GM18867 (cell line): ENCODE data around the gene PKNOX1.
"Not testable (repeated sequence)": the region's sequence is repeated elsewhere in the genome, so short reads cannot be mapped to it uniquely, and the experiment has no call there.

Experiments used
- ATAC-seq: cut with Tn5 transposase; IDR thresholded peaks from one replicate; pipeline ENCODE4 v1.9.1; 2021; ENCODE audit warnings: mild to moderate bottlenecking, moderate library complexity; ENCODE audit not compliant: unreplicated experiment

Gene PKNOX1

DNA sequence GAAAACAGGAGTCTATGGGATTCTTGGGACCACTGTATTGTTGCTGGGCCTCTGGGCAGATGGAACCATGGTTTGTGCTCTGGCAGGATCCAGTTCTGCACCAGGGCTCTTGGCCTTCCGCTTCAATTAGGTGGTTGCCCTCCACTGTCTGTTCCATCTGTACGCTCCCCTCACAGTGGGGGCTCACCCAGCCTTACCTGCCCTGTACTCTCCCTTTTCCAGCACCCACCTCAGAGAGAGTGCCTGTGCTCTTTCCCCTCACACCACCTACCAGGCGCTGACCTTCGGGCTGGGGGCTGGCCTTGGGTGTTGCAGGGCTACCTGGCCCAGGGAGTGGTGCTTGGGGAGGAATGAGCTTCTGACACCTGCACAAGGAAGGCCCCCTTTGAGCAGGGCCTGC is 7.5 kb downstream of the PKNOX1 start:
- ATAC-seq, result no peak

DNA sequence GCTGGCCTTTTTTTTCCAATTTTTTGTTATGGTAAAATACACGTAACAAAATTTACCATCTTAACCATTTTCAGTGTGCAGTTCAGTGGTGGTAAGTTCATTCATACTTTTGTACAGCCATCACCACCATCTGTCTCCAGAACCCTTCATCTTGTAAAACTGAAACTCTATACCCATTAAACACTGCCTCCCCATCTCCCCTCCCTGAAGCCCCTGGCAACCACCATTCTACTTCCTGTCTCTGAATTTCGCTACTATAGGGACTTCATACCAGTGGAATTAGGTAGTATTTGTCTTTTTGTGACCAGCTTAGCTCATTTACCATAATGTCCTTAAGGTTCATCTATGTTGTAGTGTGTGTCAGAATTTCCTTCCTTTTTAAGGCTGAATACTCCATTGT is 8.7 kb downstream of the PKNOX1 start:
- no peak for ATAC-seq

GRCh38 chr21:42983869-42984268 is 9.5 kb downstream of the PKNOX1 start:
- ATAC-seq, result no peak

GRCh38 chr21:42986125-42986783 is 11.9 kb downstream of the PKNOX1 start:
- no peak for ATAC-seq

- ATAC-seq, result no peak
These were observed 14.0 kb downstream of the PKNOX1 start for GRCh38 chr21:42988236-42988965.

DNA sequence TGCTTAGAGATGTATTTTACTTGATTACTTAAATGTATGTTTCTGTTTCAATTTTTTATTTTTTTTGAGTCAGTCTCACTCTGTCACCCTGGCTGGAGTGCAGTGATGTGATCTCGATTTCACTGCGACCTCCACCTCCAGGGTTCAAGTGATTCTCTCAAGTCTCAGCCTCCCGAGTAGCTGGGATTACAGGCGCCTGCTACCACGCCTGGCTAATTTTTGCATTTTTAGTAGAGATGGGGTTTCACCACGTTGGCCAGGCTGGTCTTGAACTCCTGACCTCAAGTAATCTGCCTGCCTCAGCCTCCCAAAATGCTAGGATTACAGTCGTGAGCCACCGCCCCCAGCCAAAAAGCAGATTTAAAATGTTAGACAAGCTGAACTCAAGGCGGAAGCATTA is 15.0 kb downstream of the PKNOX1 start:
- ATAC-seq, result not testable (repeated sequence)

GRCh38 chr21:42989816-42990650 is 15.7 kb downstream of the PKNOX1 start:
- no peak for ATAC-seq

GRCh38 chr21:42991992-42992740 is 17.8 kb downstream of the PKNOX1 start:
- no peak for ATAC-seq

DNA sequence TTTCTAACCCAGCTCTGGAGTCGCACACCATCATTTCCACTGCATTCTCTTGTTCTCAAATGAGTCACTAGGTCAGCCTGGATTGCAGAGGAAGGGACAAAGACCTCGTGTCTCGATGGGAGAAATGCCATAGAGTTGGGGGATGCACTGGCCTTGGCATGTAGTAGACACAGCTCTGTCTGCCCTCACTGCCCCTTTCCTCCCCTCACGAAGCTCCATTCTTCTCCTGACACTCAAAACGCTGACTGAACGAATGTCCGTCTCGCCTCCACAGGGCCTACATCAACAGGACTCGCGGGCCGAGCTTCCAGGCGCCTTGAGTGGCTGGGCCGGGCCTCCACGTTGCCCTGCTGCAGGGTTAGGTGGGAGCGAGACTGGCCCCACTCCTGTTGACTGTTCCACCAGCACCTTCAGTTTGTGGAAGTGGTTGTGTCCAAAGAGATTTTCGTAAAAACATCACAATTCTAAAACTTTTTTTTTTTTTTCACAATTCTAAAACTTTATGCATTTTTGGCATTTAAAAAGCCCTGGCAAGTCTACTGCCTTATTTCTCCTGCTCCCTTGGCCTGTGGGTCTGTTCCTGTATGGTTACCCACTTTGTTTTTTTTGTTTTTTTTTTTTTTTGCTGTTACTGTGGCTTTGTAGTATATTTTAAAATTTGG is 18.8 kb downstream of the PKNOX1 start:
- no peak for ATAC-seq

- no peak for ATAC-seq
These were observed 22.7 kb downstream of the PKNOX1 start for GRCh38 chr21:42997053-42997452.

DNA sequence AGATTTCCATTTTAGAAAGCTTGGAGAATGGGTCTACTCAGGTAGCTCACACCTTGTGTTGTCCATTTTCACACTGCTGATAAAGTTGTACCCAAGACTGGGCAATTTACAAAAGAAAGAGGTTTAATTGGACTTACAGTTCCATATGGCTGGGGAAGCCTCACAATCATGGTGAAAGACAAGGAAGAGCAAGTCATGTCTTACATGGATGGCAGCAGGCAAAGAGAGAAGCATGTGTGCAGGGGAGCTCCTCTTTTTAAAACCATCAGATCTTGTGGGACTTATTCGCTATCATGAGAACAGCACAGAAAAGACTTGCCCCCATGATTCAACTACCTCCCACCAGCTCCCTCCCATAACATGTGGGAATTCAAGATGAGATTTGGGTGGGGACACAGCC is 23.6 kb downstream of the PKNOX1 start:
- ATAC-seq, result not testable (repeated sequence)

DNA sequence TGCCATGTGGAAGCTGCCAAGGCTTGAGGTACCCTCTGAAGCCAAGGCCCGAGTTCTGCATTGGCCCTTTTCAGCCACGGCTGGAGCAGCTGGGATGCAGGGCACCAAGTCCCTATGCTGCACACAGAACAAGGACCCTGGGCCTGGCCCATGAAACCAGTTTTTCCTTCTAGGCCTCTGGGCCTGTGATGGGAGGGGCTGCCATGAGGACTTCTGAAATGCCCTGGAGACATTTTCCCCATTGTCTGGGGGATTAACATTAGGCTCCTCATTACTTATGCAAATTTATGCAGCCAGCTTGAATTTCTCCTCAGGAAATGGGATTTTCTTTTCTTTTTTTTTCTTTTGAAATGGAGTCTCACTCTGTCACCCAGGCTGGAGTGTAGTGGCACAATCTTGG is 24.8 kb downstream of the PKNOX1 start:
- ATAC-seq, result not testable (repeated sequence)

- ATAC-seq, result not testable (repeated sequence)
These were observed 25.7 kb downstream of the PKNOX1 start for GRCh38 chr21:43000041-43000440.

DNA sequence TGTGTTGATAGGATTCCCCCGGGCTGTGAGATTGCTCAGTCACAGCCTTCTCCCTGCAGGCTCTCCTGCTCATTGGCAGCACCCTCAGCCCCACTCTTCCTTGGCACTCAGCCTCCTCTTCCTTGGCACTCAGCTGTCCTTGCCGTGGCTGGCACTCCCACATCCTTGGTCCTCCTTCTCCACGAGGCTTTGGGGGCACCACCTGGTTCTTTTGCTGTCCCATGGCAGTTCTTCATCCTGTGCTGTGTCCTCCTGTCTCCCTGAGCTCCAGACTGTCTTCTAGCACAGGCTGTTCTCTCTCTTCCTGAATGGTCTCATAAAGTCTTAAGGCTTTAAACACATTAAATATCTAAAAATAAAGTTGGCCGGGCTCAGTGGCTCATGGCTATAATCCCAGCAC is 27.0 kb downstream of the PKNOX1 start:
- ATAC-seq, result no peak

DNA sequence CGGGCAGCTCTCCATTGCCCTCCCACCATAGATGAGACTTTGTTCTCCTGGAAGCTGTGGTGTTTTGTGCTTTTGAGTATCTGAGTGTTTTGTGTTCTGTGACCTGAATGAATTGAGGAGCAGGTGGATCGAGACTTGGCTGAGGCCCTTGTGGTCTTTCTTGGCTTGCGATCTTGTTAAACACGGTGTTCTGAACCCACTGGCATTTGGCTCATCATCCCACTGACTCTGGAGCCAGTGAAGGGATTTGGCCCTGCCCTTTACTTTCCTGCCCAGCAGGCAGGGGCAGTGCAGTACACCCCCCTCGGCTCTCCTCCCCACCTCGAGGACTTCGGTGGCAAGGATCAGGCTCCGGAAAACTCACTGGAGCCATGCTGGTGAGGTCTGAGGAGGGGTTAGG is 30.6 kb downstream of the PKNOX1 start:
- ATAC-seq, result no peak

DNA sequence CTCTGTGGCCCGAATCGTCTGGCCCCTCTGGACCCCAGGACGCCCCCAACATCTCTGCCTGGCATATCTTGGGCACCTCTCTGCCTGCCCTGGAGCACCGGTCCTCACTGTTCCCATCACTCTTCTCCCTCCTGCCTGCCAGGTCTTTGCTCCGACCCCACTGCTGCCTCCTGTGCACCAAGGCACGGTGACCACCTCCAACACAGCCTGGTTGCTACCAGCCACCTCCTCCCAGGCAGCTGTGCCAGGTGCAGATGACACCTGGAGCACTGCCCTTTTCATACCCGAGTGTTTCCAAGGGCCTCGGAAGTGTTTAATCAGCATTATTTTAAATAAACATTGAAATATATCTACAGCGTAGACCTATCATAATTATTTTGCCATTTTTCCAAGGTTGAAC is 31.3 kb downstream of the PKNOX1 start:
- no peak for ATAC-seq

DNA sequence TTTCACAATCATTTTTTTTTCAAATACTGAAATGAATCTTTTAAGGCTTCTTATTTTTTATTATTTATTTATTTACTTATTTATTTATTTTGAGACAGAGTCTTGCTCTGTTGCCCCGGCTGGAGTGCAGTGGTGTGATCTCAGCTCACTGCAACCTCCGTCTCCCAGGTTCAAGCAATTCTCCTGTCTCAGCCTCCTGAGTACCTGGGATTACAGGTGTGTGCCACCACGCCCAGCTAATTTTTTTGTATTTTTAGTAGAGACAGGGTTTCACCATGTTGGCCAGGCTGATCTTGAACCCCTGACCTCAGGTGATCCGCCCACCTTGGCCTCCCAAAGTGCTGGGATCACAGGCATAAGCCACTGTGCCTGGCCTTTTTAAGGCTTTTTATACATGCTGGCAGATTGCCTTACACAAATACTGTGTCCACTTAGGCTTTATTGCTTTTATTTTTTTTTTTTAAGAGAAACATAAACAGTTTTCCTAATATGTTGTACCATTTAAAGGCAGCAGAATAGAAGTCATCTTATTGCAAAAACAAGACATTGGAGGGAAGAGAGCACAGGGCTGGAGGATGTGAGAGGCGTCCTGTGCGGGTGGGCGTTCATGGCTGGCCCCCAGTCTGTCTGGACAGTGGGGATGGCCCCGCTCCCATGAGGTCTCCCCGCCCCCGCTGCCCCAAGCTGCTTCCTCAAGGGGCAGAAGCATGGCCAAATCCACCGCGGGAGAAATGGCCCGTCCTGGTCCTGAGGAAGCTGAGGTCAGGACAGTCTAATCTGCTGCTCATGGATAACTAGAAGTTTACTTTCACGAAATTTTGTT is 31.9 kb downstream of the PKNOX1 start:
- not testable (repeated sequence) for ATAC-seq

DNA sequence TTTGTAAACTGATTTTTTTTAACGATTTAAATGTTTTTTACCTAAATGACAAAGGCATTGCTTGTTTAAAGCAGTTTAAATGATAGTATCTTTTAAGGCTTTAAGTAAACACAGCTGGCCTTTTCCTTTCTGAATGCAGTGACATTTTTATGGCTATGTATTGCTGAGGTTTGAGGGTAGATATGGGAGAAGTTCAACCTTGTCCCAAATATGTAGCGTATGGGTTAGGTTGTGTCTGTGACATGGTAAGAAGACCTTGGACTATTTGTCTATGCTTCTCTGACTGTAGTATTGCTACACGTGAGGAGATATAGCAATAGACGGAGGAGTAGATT is 32.5 kb downstream of the PKNOX1 start:
- no peak for ATAC-seq

- no peak for ATAC-seq
These were observed 38.2 kb downstream of the PKNOX1 start for GRCh38 chr21:43012596-43012995.
